ENCODE data around the gene TSTD1.

DNA sequence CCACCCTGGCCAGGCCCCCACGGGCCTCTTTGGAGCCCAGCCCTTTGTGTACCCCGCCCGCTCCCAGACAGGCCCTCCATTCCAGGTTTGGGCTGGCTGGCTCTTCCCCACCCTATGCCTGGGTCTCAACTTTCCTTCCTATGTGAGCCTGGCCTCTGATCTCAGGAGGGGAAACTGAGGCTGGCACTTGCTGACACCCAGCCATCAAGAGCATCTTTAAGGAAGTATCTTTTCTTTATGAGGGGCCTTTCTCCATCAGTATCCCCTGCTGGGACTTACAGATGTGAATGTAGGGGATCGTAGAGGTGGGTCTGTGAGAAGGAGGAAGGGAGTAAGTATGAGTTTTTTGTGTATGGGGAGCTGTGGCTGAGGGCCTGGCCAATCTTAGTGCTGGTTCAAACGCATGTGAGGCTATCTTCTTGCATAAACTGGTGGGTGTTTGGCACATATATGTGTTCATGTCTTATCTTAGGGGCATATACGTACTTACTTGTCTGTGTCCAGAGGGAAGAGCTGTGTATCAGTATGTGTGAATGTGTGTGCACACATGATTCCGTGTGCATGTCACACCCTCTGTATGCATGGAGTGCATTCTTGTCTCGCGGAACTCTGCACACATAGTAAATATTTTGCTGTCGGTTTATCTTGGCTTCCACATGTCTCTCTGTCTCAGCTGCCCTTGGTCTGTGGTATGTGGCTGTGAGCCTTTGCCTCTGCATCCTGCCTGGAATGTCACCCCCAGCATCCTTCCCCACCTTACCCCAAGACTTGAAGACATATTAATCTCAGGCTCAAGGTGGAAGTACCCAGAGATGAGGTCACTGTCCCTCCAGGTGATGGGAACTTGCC is 45.2 kb upstream of the TSTD1 start:
- TF ChIP-seq, protein P1, sequence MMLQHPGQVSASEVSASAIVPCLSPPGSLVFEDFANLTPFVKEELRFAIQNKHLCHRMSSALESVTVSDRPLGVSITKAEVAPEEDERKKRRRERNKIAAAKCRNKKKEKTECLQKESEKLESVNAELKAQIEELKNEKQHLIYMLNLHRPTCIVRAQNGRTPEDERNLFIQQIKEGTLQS (CRISPR knock-in tag; conservative IDR thresholded peaks at IDR 0.05), result no peak
- no peak for TF ChIP-seq CTCF (IDR thresholded peaks at IDR 0.05)
- TF ChIP-seq MXD4 (CRISPR knock-in tag; IDR thresholded peaks at IDR 0.05; ENCODE audit: borderline replicate concordance), result no peak
- no peak for TF ChIP-seq KAT7 (CRISPR knock-in tag; IDR thresholded peaks at IDR 0.05; ENCODE audit: borderline replicate concordance)
- TF ChIP-seq NFYB (CRISPR knock-in tag; conservative IDR thresholded peaks at IDR 0.05; ENCODE audit: low read depth), result no peak
- TF ChIP-seq NR1H2 (CRISPR knock-in tag; IDR thresholded peaks at IDR 0.05), result no peak
- no peak for TF ChIP-seq NR2C2 (CRISPR knock-in tag; IDR thresholded peaks at IDR 0.05)
- TF ChIP-seq TEAD4 (CRISPR knock-in tag; IDR thresholded peaks at IDR 0.05), result no peak
- TF ChIP-seq SP1 (CRISPR knock-in tag; conservative IDR thresholded peaks at IDR 0.05), result no peak
- no peak for TF ChIP-seq PREB (CRISPR knock-in tag; IDR thresholded peaks at IDR 0.05; ENCODE audit: borderline replicate concordance)

Data from WTC11 (cell line).